Measurements from ENCODE around the gene NQO1. TPM values are rescaled to one million over a fixed set of nuclear protein-coding genes. Genes with fewer than 3 reads are reported as not detected.

The NQO1 gene
- total and polyA plus RNA-seq, 9 of the 15 experiments (the other 6 are each of a cell fraction or from before 2014, with no cell fraction given) = 96.7 to 198 (median 122) TPM

DNA sequence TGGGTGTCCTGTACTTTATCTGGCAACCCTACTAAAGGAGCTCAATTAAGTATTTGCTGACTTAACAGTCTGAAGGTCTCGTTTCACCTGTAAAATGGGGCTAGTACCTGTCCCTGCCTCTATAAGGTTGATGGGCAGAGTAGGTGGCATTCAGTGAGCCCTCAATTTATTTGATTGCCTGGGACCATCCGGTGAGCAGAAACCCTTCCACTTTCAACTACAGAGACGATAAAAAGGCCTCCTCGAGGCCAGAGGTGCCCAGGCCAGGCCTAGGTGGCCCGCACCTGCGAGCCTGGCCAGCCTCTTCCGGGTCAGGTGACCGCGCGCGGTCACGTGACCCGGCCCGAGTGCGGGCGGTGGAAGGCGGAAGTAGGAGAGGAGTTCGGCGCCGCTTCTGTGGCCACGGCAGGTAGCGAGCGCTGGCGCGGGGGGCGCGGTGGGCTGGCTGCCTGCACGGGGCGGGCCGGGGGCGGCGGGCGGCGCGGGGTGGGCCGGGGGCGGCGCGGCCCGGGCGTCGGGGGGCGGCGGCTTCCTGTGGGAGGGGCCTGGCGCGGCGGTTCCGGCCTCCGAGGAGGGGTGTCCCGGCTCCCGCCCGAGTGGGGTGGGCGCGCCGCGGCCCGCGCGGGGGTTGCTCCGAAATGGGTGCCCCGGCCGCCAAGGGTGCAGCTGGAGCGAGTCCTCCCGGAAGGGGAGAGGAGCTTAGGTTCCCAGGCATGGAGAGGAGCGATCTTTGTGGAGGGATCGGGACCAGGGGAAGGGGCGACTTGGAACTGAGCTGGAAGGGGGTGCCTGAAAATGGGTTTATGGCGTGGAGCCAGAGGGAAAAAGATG, 35.8 kb upstream of the NQO1 start, which contains the start of gene WWP2 (continued):
- TF ChIP-seq, protein P1, sequence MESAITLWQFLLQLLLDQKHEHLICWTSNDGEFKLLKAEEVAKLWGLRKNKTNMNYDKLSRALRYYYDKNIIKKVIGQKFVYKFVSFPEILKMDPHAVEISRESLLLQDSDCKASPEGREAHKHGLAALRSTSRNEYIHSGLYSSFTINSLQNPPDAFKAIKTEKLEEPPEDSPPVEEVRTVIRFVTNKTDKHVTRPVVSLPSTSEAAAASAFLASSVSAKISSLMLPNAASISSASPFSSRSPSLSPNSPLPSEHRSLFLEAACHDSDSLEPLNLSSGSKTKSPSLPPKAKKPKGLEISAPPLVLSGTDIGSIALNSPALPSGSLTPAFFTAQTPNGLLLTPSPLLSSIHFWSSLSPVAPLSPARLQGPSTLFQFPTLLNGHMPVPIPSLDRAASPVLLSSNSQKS (CRISPR knock-in tag; IDR thresholded peaks at IDR 0.05) = no peak
- no peak for TF ChIP-seq BACH1 (tag; IDR thresholded peaks at IDR 0.05)
- TF ChIP-seq ZNF696 (CRISPR knock-in tag; conservative IDR thresholded peaks at IDR 0.05) = no peak
- no peak for TF ChIP-seq JUNB (CRISPR knock-in tag; conservative IDR thresholded peaks at IDR 0.05)
- no peak for TF ChIP-seq ZNF444 (CRISPR knock-in tag; IDR thresholded peaks at IDR 0.05)
- TF ChIP-seq, protein P2, sequence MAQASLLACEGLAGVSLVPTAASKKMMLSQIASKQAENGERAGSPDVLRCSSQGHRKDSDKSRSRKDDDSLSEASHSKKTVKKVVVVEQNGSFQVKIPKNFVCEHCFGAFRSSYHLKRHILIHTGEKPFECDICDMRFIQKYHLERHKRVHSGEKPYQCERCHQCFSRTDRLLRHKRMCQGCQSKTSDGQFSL (CRISPR knock-in tag; IDR thresholded peaks at IDR 0.05) = no peak
- TF ChIP-seq, protein P2 (tag; IDR thresholded peaks at IDR 0.05) = peak in 1 of 2 experiments; percentile 22; a peak in 1 of 4 replicates
- TF ChIP-seq, protein P3, sequence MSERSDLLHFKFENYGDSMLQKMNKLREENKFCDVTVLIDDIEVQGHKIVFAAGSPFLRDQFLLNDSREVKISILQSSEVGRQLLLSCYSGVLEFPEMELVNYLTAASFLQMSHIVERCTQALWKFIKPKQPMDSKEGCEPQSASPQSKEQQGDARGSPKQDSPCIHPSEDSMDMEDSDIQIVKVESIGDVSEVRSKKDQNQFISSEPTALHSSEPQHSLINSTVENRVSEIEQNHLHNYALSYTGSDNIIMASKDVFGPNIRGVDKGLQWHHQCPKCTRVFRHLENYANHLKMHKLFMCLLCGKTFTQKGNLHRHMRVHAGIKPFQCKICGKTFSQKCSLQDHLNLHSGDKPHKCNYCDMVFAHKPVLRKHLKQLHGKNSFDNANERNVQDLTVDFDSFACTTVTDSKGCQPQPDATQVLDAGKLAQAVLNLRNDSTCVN (CRISPR knock-in tag; IDR thresholded peaks at IDR 0.05) = no peak
- TF ChIP-seq ZNF699 (CRISPR knock-in tag; IDR thresholded peaks at IDR 0.05; ENCODE audit: insufficient replicate concordance) = no peak
- TF ChIP-seq RBM34 (IDR thresholded peaks at IDR 0.05; ENCODE audit: borderline replicate concordance, insufficient read depth, low read length) = no peak
- TF ChIP-seq, protein P4, sequence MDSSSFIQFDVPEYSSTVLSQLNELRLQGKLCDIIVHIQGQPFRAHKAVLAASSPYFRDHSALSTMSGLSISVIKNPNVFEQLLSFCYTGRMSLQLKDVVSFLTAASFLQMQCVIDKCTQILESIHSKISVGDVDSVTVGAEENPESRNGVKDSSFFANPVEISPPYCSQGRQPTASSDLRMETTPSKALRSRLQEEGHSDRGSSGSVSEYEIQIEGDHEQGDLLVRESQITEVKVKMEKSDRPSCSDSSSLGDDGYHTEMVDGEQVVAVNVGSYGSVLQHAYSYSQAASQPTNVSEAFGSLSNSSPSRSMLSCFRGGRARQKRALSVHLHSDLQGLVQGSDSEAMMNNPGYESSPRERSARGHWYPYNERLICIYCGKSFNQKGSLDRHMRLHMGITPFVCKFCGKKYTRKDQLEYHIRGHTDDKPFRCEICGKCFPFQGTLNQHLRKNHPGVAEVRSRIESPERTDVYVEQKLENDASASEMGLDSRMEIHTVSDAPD (CRISPR knock-in tag; IDR thresholded peaks at IDR 0.05) = no peak
- no peak for TF ChIP-seq SREBF2 (CRISPR knock-in tag; IDR thresholded peaks at IDR 0.05)
- TF ChIP-seq, protein P5, sequence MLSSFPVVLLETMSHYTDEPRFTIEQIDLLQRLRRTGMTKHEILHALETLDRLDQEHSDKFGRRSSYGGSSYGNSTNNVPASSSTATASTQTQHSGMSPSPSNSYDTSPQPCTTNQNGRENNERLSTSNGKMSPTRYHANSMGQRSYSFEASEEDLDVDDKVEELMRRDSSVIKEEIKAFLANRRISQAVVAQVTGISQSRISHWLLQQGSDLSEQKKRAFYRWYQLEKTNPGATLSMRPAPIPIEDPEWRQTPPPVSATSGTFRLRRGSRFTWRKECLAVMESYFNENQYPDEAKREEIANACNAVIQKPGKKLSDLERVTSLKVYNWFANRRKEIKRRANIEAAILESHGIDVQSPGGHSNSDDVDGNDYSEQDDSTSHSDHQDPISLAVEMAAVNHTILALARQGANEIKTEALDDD (IDR thresholded peaks at IDR 0.05) = no peak
- TF ChIP-seq HDAC6 (IDR thresholded peaks at IDR 0.05; ENCODE audit: low read depth, low read length) = no peak
- no peak for TF ChIP-seq E2F3 (CRISPR knock-in tag; IDR thresholded peaks at IDR 0.05)
- no peak for TF ChIP-seq MCM5 (IDR thresholded peaks at IDR 0.05; ENCODE audit: low read depth)
- no peak for TF ChIP-seq LCOR (CRISPR knock-in tag; IDR thresholded peaks at IDR 0.05)
- TF ChIP-seq MXI1 (IDR thresholded peaks at IDR 0.05; ENCODE audit: low read depth, low read length) = no peak
- peak in 1 of 2 experiments; percentile 54; a peak in 1 of 4 replicates for TF ChIP-seq RCOR1 (IDR thresholded peaks at IDR 0.05; ENCODE audit: borderline replicate concordance in 1 of 2, low read depth in 2 of 2, low read length in 2 of 2)
- TF ChIP-seq KLF6 (CRISPR knock-in tag; IDR thresholded peaks at IDR 0.05; ENCODE audit: borderline replicate concordance) = peak; percentile 67; the same call in 1 of the 2 replicates
- TF ChIP-seq TAF9B (IDR thresholded peaks at IDR 0.05; ENCODE audit: partially characterized antibody) = peak; percentile 68
- TF ChIP-seq PHF8 (IDR thresholded peaks at IDR 0.05; ENCODE audit: borderline replicate concordance, low read length) = peak; percentile 92
- TF ChIP-seq ZNF143 (CRISPR knock-in tag; IDR thresholded peaks at IDR 0.05) = no peak

Data from K562 (cell line).